Endothelial cell of umbilical vein (primary cell): ENCODE data around the gene CREG1. TPM values are rescaled to one million over a fixed set of nuclear protein-coding genes. Genes with fewer than 3 reads are reported as not detected.

Source experiments
- BruUV-seq: library from RNA; stranded (reverse); fragments of 400-500 nt; replicated peaks from 2 replicates; lab custom pipeline; 2021; lab: Mats Ljungman, UMichigan
- CTCF ChIA-PET: fragments of 300-600, 350-600 bp; sonication (Branson Sonifier 250); formaldehyde crosslinking; loops from one replicate; lab custom pipeline; 2021; ENCODE audit warnings: antibody characterized with exemption, inconsistent platforms; lab: Charles Lee
- POLR2A ChIA-PET: fragments of 300-600, 350-600 bp; sonication (Branson Sonifier 250); formaldehyde crosslinking; loops from one replicate; lab custom pipeline; 2021; ENCODE audit warnings: antibody characterized with exemption, inconsistent platforms; lab: Charles Lee
- DNase-seq: peaks from one replicate; pipeline ENCODE4 v3.0.0-alpha.2; 2011; ENCODE audit warnings: low read depth, low spot score
- FAIRE-seq: peaks from 2 replicates; lab custom pipeline; 2011; peaks lifted over from hg19 to GRCh38; lab: Jason Lieb, UNC
- H2AFZ ChIP-seq: 2 replicates; pipeline ENCODE4 v1.6.0; 2012; ENCODE audit warnings: low read depth, low read length, control low read depth, inconsistent platforms
- H3K27ac ChIP-seq: 2 replicates; pipeline ENCODE4 v1.5.1; 2011; ENCODE audit warnings: low read depth, mild to moderate bottlenecking, control low read depth, low read length, moderate library complexity; ENCODE audit not compliant: insufficient read depth
- H3K27me3 ChIP-seq, 2 experiments: 2 replicates each; pipeline versions ENCODE4 v1.6.0 to v1.6.1; 2011; ENCODE audit warnings: low read length in 2 of 2, mixed read lengths in 1 of 2; ENCODE audit not compliant: control insufficient read depth in 2 of 2, insufficient read depth in 2 of 2
- H3K36me3 ChIP-seq, 2 experiments: 2 replicates in 1 of 2; 3 replicates in 1 of 2; pipeline ENCODE4 v1.5.1; 2011; ENCODE audit warnings: low read length in 2 of 2, mild to moderate bottlenecking in 1 of 2, moderate library complexity in 1 of 2; ENCODE audit not compliant: control insufficient read depth in 2 of 2, insufficient read depth in 2 of 2; ENCODE audit errors: extremely low read depth in 1 of 2
- H3K4me1 ChIP-seq: 3 replicates; pipeline ENCODE4 v1.5.1; 2011; ENCODE audit warnings: mild to moderate bottlenecking, low read length; ENCODE audit not compliant: control insufficient read depth, insufficient read depth; ENCODE audit errors: extremely low read depth
- H3K4me2 ChIP-seq: 2 replicates; pipeline ENCODE4 v1.6.1; 2011; ENCODE audit warnings: low read length, control low read depth, mixed read lengths; ENCODE audit not compliant: insufficient read depth
- H3K4me3 ChIP-seq, 3 experiments: fragments of 200-600 bp in 1 of 3; sonication (generic), shearing (Covaris generic) in 1 of 3; replicated peaks in 1 of 3; 2 replicates each; pipeline ENCODE4 v1.5.1; 2011 to 2016; ENCODE audit warnings: control low read depth in 3 of 3, low read length in 3 of 3, mild to moderate bottlenecking in 2 of 3, inconsistent platforms in 1 of 3, low read depth in 1 of 3, moderate library complexity in 1 of 3; ENCODE audit not compliant: insufficient read depth in 1 of 3
- H3K79me2 ChIP-seq: 2 replicates; pipeline ENCODE4 v1.6.0; 2012; ENCODE audit warnings: low read length, inconsistent platforms; ENCODE audit not compliant: control insufficient read depth, insufficient read depth
- H3K9ac ChIP-seq: replicated peaks from 2 replicates; pipeline ENCODE3; 2011; ENCODE audit warnings: low read length, control low read depth; ENCODE audit not compliant: insufficient read depth; ENCODE audit errors: extremely low read depth
- H3K9me1 ChIP-seq: replicated peaks from 3 replicates; pipeline ENCODE4 v1.6.0; 2011; ENCODE audit warnings: mild to moderate bottlenecking, low read length; ENCODE audit not compliant: control insufficient read depth, insufficient read depth; ENCODE audit errors: extremely low read depth
- H3K9me3 ChIP-seq: replicated peaks from 2 replicates; pipeline ENCODE4 v1.5.1; 2012; ENCODE audit warnings: low read length, inconsistent platforms; ENCODE audit not compliant: control insufficient read depth, insufficient read depth
- H4K20me1 ChIP-seq: replicated peaks from 2 replicates; pipeline ENCODE3; 2011; ENCODE audit warnings: mild to moderate bottlenecking, low read length; ENCODE audit not compliant: control insufficient read depth, insufficient read depth; ENCODE audit errors: extremely low read depth
- CTCF ChIP-seq, 2 donors: IDR thresholded peaks; 1 replicate in 1 of 2; 2 replicates in 1 of 2; pipeline ENCODE4 v1.5.1; 2011; ENCODE audit warnings: low read length in 2 of 2, mild to moderate bottlenecking in 2 of 2, moderate library complexity in 2 of 2, control low read depth in 1 of 2, inconsistent platforms in 1 of 2, low read depth in 1 of 2; ENCODE audit not compliant: insufficient read depth in 1 of 2; ENCODE audit errors: extremely low read depth in 1 of 2
- EZH2 ChIP-seq: IDR thresholded peaks from 2 replicates; pipeline ENCODE4 v1.6.1; 2012; ENCODE audit warnings: borderline replicate concordance, low read depth, mild to moderate bottlenecking, moderate library complexity, low read length, inconsistent platforms; ENCODE audit not compliant: severe bottlenecking
- FOS ChIP-seq: IDR thresholded peaks from 2 replicates; pipeline ENCODE4 v1.6.1; 2011; ENCODE audit warnings: mild to moderate bottlenecking, low read length, moderate library complexity, borderline replicate concordance; ENCODE audit not compliant: insufficient read depth
- GATA2 ChIP-seq: IDR thresholded peaks from 2 replicates; pipeline ENCODE4 v1.7.0; 2011; ENCODE audit warnings: low read depth, mild to moderate bottlenecking, moderate library complexity, mixed read lengths, low read length; ENCODE audit not compliant: insufficient read length, insufficient read depth
- JUN ChIP-seq: IDR thresholded peaks from 2 replicates; pipeline ENCODE4 v1.6.1; 2011; ENCODE audit warnings: borderline replicate concordance, low read depth; ENCODE audit not compliant: insufficient read length, insufficient read depth
- MAX ChIP-seq: IDR thresholded peaks from 2 replicates; pipeline ENCODE4 v1.6.1; 2011; ENCODE audit not compliant: insufficient read depth, insufficient read length
- MYC ChIP-seq: IDR thresholded peaks from one replicate; pipeline ENCODE4 v1.6.1; 2011; ENCODE audit warnings: mild to moderate bottlenecking, low read depth, low read length
- POLR2A ChIP-seq: IDR thresholded peaks from 2 replicates; pipeline ENCODE4 v1.6.1; 2012; ENCODE audit warnings: low read depth, mild to moderate bottlenecking, control low read depth, low read length
- POLR2AphosphoS5 ChIP-seq: IDR thresholded peaks from 2 replicates; pipeline ENCODE4 v1.6.1; 2012; ENCODE audit warnings: low read depth, mild to moderate bottlenecking, control low read depth, low read length, moderate library complexity; ENCODE audit not compliant: insufficient read depth
- dilution Hi-C: fragments of 300-500 bp; cut with MboI; formaldehyde crosslinking; loops from one replicate; pipeline ENCODE4 v1.15.0; 2019; ENCODE audit warnings: low sequenced_read_pairs; ENCODE audit not compliant: extremely low pct_ligation_motif_present
- intact Hi-C: fragments of 100-400 bp; cut with micrococcal nuclease; formaldehyde crosslinking; loops from one replicate; pipeline ENCODE4 v1.10.0; 2022
- polyA plus RNA-seq, 4 experiments: library from polyadenylated mRNA; depleted of rRNA in 3 of 4; stranded (reverse) in 3 of 4; unstranded in 1 of 4; fragments of >200 nt; gene quantifications; 2 replicates each; pipeline versions ENCODE4 v1.2.1 to v1.2.3, GENCODE V29; 2011 to 2012; ENCODE audit warnings: missing spikeins in 1 of 4
- total RNA-seq: library from RNA; stranded (reverse); gene quantifications from 2 replicates; pipeline ENCODE4 v1.2.3, GENCODE V29; 2021

Gene CREG1
- total and polyA plus RNA-seq, 2 donors (not counting 3 experiments of a cell fraction or from before 2014, with no cell fraction given): 10.3 to 15.8 TPM

GRCh38 chr1:167565922-167566321 lies 12.4 kb upstream of the CREG1 start:
- dilution Hi-C loops (no loop called here), intact Hi-C loops (no loop called here)
- CTCF ChIA-PET: interaction anchor here (1.6 to 2.8 kb wide), 3 partner anchors 10 to 122 kb away, joined by 3 to 9 read pairs (median 8); no protein-coding TSS in a partner anchor

More at GRCh38 chr1:167565922-167566321, 12.4 kb upstream of the CREG1 start:
- H3K27me3 ChIP-seq: peaks cover 0 to 2% of the 10 kb centered on the region in 2 experiments
- no peak for DNase-seq
- H3K79me2 ChIP-seq: no peaks in the 10 kb centered on the region
- no peak overlapping the region for H3K9ac ChIP-seq
- H4K20me1 ChIP-seq: no peaks in the 10 kb centered on the region
- no peak overlapping the region for H2AFZ ChIP-seq
- no peak overlapping the region for H3K27ac ChIP-seq
- no TSS peak for BruUV-seq
- no peaks in the 10 kb centered on the region for H3K9me1 ChIP-seq
- POLR2A ChIA-PET: no interaction called here
- TF ChIP-seq JUN: no peak
- TF ChIP-seq POLR2A: no peak
- TF ChIP-seq MAX: no peak
- no peak for TF ChIP-seq CTCF (IDR thresholded peaks at IDR 0.05; ENCODE audit: extremely low read depth in 1 of 2, insufficient read depth in 1 of 2, low read depth in 1 of 2, low read length in 2 of 2)
- no peak for TF ChIP-seq FOS
- no peak for TF ChIP-seq GATA2
- no peak for TF ChIP-seq EZH2
- TF ChIP-seq MYC: no peak
- no peak for TF ChIP-seq POLR2AphosphoS5
- FAIRE-seq: no peak
- H3K9me3 ChIP-seq: no peaks in the 10 kb centered on the region
- H3K4me3 ChIP-seq: no peak overlapping the region
- no peak overlapping the region for H3K4me2 ChIP-seq
- no peaks in the 10 kb centered on the region for H3K4me1 ChIP-seq
- H3K36me3 ChIP-seq: no peaks in the 10 kb centered on the region
